Measurements from ENCODE around the gene PMPCA.

Gene PMPCA

GRCh38 chr9:136418182-136419091 lies 8.0 kb downstream of the PMPCA start:
- Histone ChIP-seq H3K9me2 (replicated peaks; ENCODE audit: low read depth, low read length) (no peaks in the 10 kb centered on the region), H3K27me3 (ENCODE audit: insufficient read depth, low read length, poor library complexity, severe bottlenecking) (no peaks in the 10 kb centered on the region), H3F3A (ENCODE audit: low read depth) (no peaks in the 10 kb centered on the region), H3K4me3 (ENCODE audit: low read length, poor library complexity, severe bottlenecking) (no peak overlapping the region), H3K36me3 (ENCODE audit: insufficient read depth, low read length) (peaks cover 75% of the 10 kb centered on the region; the same call in 1 of the 2 replicates), H3K79me2 (ENCODE audit: insufficient read depth, low read length) (peaks cover 5% of the 10 kb centered on the region; the same call in 1 of the 2 replicates), H3K4me2 (ENCODE audit: low read depth, low read length, poor library complexity, severe bottlenecking) (no peak overlapping the region), H2AFZ (ENCODE audit: low read length) (no peak overlapping the region), H3K4me1 (ENCODE audit: insufficient read depth, low read length, poor library complexity, severe bottlenecking) (no peaks in the 10 kb centered on the region), H4K20me1 (ENCODE audit: insufficient read depth, low read length, poor library complexity, severe bottlenecking) (no peaks in the 10 kb centered on the region), H3K9ac (ENCODE audit: low read depth, low read length, poor library complexity, severe bottlenecking) (no peak overlapping the region), H3K9me3 (ENCODE audit: insufficient read depth, low read depth, low read length) (no peaks in the 10 kb centered on the region)
- no peak for TF ChIP-seq EZH2phosphoT487 (IDR thresholded peaks at IDR 0.05; ENCODE audit: borderline replicate concordance)
- no peak for TF ChIP-seq CTCF (conservative IDR thresholded peaks at IDR 0.05; ENCODE audit: low read length)

GRCh38 chr9:136419092-136419420 lies 8.6 kb downstream of the PMPCA start:
- no peak overlapping the region for H3K4me3 ChIP-seq (ENCODE audit: low read length, poor library complexity, severe bottlenecking)
- no peaks in the 10 kb centered on the region for H3K4me1 ChIP-seq (ENCODE audit: insufficient read depth, low read length, poor library complexity, severe bottlenecking)
- no peak overlapping the region for H3K4me2 ChIP-seq (ENCODE audit: low read depth, low read length, poor library complexity, severe bottlenecking)
- no peaks in the 10 kb centered on the region for H4K20me1 ChIP-seq (ENCODE audit: insufficient read depth, low read length, poor library complexity, severe bottlenecking)
- no peaks in the 10 kb centered on the region; the same call in 1 of the 2 replicates for H3K79me2 ChIP-seq (ENCODE audit: insufficient read depth, low read length)
- no peak for TF ChIP-seq CTCF (conservative IDR thresholded peaks at IDR 0.05; ENCODE audit: low read length)
- no peak for TF ChIP-seq EZH2phosphoT487 (IDR thresholded peaks at IDR 0.05; ENCODE audit: borderline replicate concordance)
- peaks cover 73% of the 10 kb centered on the region; the same call in 1 of the 2 replicates for H3K36me3 ChIP-seq (ENCODE audit: insufficient read depth, low read length)
- H3K9ac ChIP-seq (ENCODE audit: low read depth, low read length, poor library complexity, severe bottlenecking) = no peak overlapping the region
- no peaks in the 10 kb centered on the region for H3K9me2 ChIP-seq (replicated peaks; ENCODE audit: low read depth, low read length)
- H2AFZ ChIP-seq (ENCODE audit: low read length) = no peak overlapping the region
- no peaks in the 10 kb centered on the region for H3F3A ChIP-seq (ENCODE audit: low read depth)
- no peaks in the 10 kb centered on the region for H3K9me3 ChIP-seq (ENCODE audit: insufficient read depth, low read depth, low read length)
- no peaks in the 10 kb centered on the region for H3K27me3 ChIP-seq (ENCODE audit: insufficient read depth, low read length, poor library complexity, severe bottlenecking)

GRCh38 chr9:136421791-136422190 lies 11.3 kb downstream of the PMPCA start:
- Histone ChIP-seq H3K4me3 (ENCODE audit: low read length, poor library complexity, severe bottlenecking) (no peak overlapping the region), H3K79me2 (ENCODE audit: insufficient read depth, low read length) (no peaks in the 10 kb centered on the region), H4K20me1 (ENCODE audit: insufficient read depth, low read length, poor library complexity, severe bottlenecking) (no peaks in the 10 kb centered on the region), H3K9me3 (ENCODE audit: insufficient read depth, low read depth, low read length) (no peaks in the 10 kb centered on the region), H3K4me2 (ENCODE audit: low read depth, low read length, poor library complexity, severe bottlenecking) (no peak overlapping the region), H2AFZ (ENCODE audit: low read length) (no peak overlapping the region), H3K9ac (ENCODE audit: low read depth, low read length, poor library complexity, severe bottlenecking) (no peak overlapping the region), H3K4me1 (ENCODE audit: insufficient read depth, low read length, poor library complexity, severe bottlenecking) (no peaks in the 10 kb centered on the region), H3K9me2 (replicated peaks; ENCODE audit: low read depth, low read length) (no peaks in the 10 kb centered on the region), H3K36me3 (ENCODE audit: insufficient read depth, low read length) (peaks cover 59% of the 10 kb centered on the region; the same call in 1 of the 2 replicates), H3K27me3 (ENCODE audit: insufficient read depth, low read length, poor library complexity, severe bottlenecking) (no peaks in the 10 kb centered on the region), H3F3A (ENCODE audit: low read depth) (no peaks in the 10 kb centered on the region)
- TF ChIP-seq EZH2phosphoT487 (IDR thresholded peaks at IDR 0.05; ENCODE audit: borderline replicate concordance) (no peak), CTCF (conservative IDR thresholded peaks at IDR 0.05; ENCODE audit: low read length) (no peak)

Data from Loucy (cell line).